ENCODE measurements around the gene CNOT3.

- TF ChIP-seq EZH2 (IDR thresholded peaks at IDR 0.05; ENCODE audit: low read length, unreplicated experiment) (no peak), CTCF (conservative IDR thresholded peaks at IDR 0.05; ENCODE audit: low read depth, low read length) (0 out of 2 replicates have a peak, but pooled peaks have one; percentile 17), EZH2phosphoT487 (IDR thresholded peaks at IDR 0.05; ENCODE audit: borderline replicate concordance, low read length) (no peak)
Measured at GRCh38 chr19:54179921-54180461, 42.4 kb downstream of the CNOT3 start.
